ENCODE data around the gene LRRC45. TPM values are rescaled to one million over a fixed set of nuclear protein-coding genes. Genes with fewer than 3 reads are reported as not detected.

LRRC45 gene
- total and polyA plus RNA-seq, 2 of the 4 experiments (the other 2 are of a cell fraction) = 7.2 to 10.2 TPM

DNA sequence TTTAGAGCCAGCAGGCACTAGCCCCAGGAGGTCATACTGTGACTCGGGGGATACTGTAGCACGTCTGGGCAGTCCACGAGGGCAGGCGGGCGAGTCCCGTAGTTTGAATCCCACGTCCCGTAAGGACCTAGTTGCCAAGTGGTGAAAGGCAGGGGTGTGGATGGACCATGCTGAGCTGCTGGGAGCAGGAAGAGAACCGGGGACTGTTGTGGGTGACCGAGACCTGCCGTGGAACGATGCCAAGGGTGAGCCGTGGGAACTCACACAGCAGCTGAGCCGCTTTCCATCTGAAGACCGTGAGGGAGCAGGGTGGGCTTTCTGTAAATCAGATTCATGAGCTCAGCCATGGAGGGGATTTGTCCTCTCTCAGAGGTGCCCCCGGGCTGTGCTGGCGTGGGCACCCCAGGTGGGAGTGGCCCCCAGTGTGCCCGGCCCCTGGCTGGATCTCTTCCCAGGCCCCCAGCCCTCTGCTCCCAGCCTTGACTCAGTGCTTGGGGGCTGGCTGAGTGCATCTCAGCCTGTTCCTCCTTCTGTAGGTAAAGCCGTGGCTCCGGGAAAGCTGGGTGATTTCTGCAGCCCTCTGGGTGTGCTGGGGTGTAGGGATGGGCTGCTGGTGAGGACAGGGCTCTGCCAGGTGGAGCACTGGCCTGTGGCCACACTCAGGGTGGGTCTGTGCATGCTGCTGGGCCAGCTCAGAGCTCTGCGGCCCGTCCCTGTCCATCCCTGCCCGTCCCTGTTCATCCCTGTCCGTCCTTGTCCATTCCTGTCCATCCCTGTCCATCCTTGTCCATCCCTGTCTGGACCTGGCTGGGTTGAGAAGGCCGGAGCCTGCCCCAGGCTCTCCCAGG, 32.0 kb upstream of the LRRC45 start (continued):
- TF ChIP-seq, protein P1, sequence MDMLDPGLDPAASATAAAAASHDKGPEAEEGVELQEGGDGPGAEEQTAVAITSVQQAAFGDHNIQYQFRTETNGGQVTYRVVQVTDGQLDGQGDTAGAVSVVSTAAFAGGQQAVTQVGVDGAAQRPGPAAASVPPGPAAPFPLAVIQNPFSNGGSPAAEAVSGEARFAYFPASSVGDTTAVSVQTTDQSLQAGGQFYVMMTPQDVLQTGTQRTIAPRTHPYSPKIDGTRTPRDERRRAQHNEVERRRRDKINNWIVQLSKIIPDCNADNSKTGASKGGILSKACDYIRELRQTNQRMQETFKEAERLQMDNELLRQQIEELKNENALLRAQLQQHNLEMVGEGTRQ (IDR thresholded peaks at IDR 0.05; ENCODE audit: low read depth, low read length) = no peak
- TF ChIP-seq FOS (IDR thresholded peaks at IDR 0.05; ENCODE audit: low read depth, low read length) = no peak
- no peak for TF ChIP-seq POLR2A (IDR thresholded peaks at IDR 0.05; ENCODE audit: low read depth, low read length)

DNA sequence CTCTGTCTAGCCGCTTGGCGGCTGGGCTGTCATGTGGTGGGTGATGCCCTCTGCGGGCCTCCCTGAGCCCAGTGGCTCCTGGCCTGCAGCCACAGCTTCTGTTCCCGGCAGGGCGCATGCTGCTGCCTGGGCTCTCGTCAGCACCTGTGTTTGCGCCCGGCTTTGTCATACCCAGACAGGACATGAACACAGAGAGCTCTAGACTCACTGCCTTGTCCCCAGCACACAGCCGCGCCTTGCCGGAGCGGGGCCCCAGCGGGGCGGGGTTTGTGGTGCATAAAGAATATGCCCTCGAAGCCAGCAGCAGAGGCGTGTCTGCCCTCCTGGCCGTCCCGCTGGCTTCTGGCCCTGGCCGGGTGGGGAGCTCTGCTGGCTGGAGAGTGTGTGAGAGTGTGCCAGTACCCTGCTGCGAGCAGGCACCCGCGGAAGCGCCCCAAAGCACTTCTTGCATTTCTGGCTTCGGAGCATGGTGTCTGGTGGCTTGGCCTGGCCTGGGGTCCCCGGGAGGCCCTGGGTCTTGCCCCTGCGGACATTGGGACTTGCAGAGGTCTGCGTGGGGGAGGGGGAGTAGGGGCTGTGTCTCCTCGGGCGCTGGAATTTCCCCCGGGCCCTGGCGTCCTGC, 31.3 kb upstream of the LRRC45 start:
- in situ Hi-C loops (cut with MboI; ENCODE audit: low sequenced_read_pairs) = no loop called here
- H3K4me1 ChIP-seq (ENCODE audit: control insufficient read depth, insufficient read depth, low read length) = peaks cover 13% of the 10 kb centered on the region
- no peak overlapping the region for H2BK120ac ChIP-seq (ENCODE audit: low read depth, low read length)
- no peak overlapping the region for H2BK5ac ChIP-seq (ENCODE audit: low read depth, low read length, poor library complexity, severe bottlenecking)
- no peak overlapping the region for H4K5ac ChIP-seq (ENCODE audit: low read depth, low read length)
- H4K8ac ChIP-seq (ENCODE audit: low read depth in 2 of 2, low read length in 2 of 2) = peak overlapping the region in 1 of 2 experiments; percentile 13; a peak in 1 of 4 replicates
- dilution Hi-C loops (cut with HindIII; ENCODE audit: low sequenced_read_pairs, unreplicated experiment) = no loop called here
- no peak overlapping the region for H3K18ac ChIP-seq (ENCODE audit: low read depth, low read length)
- peak overlapping the region; percentile 61 for H2AFZ ChIP-seq (replicated peaks; ENCODE audit: low read length, poor library complexity)
- ATAC-seq (ENCODE audit: low read depth) = peak; percentile 89
- ChIA-PET POLR2A (ENCODE audit: unreplicated experiment) (no interaction called here), CTCF (interaction anchor here (1.2 kb wide), 1 partner anchor 32 kb away, joined by 3 read pairs; no protein-coding TSS in a partner anchor)
- peaks cover 9 to 27% of the 10 kb centered on the region in 2 experiments; a peak in 3 of 4 replicates for H3K79me1 ChIP-seq (ENCODE audit: low read depth in 1 of 2, low read length in 2 of 2)
- H3K56ac ChIP-seq (ENCODE audit: extremely low read depth, insufficient read depth, low read length) = no peak overlapping the region
- H3K14ac ChIP-seq (replicated peaks; ENCODE audit: low read depth, low read length) = no peak overlapping the region
- H3K23ac ChIP-seq (ENCODE audit: low read depth, low read length) = no peak overlapping the region
- no peaks in the 10 kb centered on the region for H3K27me3 ChIP-seq (ENCODE audit: control insufficient read depth, insufficient read depth, low read length)
- intact Hi-C loops (cut with micrococcal nuclease) = loop anchor here (1.0 kb wide), 1 partner anchor 13 kb away; no protein-coding TSS in a partner anchor
- no peaks in the 10 kb centered on the region for H3K9me1 ChIP-seq (ENCODE audit: insufficient read depth, low read length)
- H3K4me2 ChIP-seq (ENCODE audit: low read depth, low read length) = no peak overlapping the region
- peaks cover 13% of the 10 kb centered on the region for H3K36me3 ChIP-seq (ENCODE audit: control insufficient read depth, insufficient read depth, low read length)
- DNase-seq = peak; percentile 31
- 30% methylated on average over 2 of the region's 31 CpGs; no CpG with 5 or more reads in 1 of the 2 experiments for WGBS, 2 experiments (ENCODE audit: extremely low coverage in 2 of 2, insufficient read length in 1 of 2)
- no peak overlapping the region for H2BK15ac ChIP-seq (ENCODE audit: low read depth, low read length)
- no peaks in the 10 kb centered on the region for H3K9me3 ChIP-seq (ENCODE audit: control insufficient read depth, insufficient read depth, low read length)
- no peak overlapping the region for H3K4me3 ChIP-seq (ENCODE audit: insufficient read depth, low read depth, low read length)
- no peak overlapping the region for H2AK5ac ChIP-seq (ENCODE audit: low read depth, low read length)
- H3K27ac ChIP-seq (ENCODE audit: insufficient read depth, low read length) = no peak overlapping the region
- H3K4ac ChIP-seq (ENCODE audit: low read depth, low read length) = peak overlapping the region; percentile 26; the same call in 1 of the 2 replicates
- TF ChIP-seq, protein P1 (IDR thresholded peaks at IDR 0.05; ENCODE audit: low read depth, low read length) = peak; percentile 51; the same call in 1 of the 2 replicates
- TF ChIP-seq MXI1 (IDR thresholded peaks at IDR 0.05; ENCODE audit: borderline replicate concordance, low read depth, low read length) = no peak
- H4K91ac ChIP-seq (ENCODE audit: insufficient read depth, low read depth, low read length) = no peak overlapping the region
- no peak overlapping the region for H3K9ac ChIP-seq (ENCODE audit: low read depth, low read length)
- BruUV-seq (replicated peaks) = no TSS peak
- H4K20me1 ChIP-seq (ENCODE audit: insufficient read depth, low read length) = peaks cover 6% of the 10 kb centered on the region
- H2BK20ac ChIP-seq (ENCODE audit: low read depth, low read length) = no peak overlapping the region
- peak overlapping the region; percentile 75 for H2AK9ac ChIP-seq (replicated peaks; ENCODE audit: low read depth, low read length, poor library complexity)

Measured in IMR-90 (cell line).